Measurements from ENCODE around the gene PCNT. TPM values are rescaled to one million over a fixed set of nuclear protein-coding genes. Genes with fewer than 3 reads are reported as not detected.

The PCNT gene
- polyA plus RNA-seq, 1 donor from 2014 or later, result 28.2 TPM

- no peaks in the 10 kb centered on the region for H3F3A ChIP-seq (ENCODE audit: insufficient read depth, low read length, poor library complexity, severe bottlenecking)
- no peak overlapping the region for H3K4me2 ChIP-seq (ENCODE audit: low read length)
- no peaks in the 10 kb centered on the region for H3K36me3 ChIP-seq (ENCODE audit: insufficient read depth, low read length)
- H2AFZ ChIP-seq (ENCODE audit: low read depth, low read length), result no peak overlapping the region
- H3K27me3 ChIP-seq (ENCODE audit: insufficient read depth, low read depth, low read length), result no peaks in the 10 kb centered on the region
- no peak for TF ChIP-seq SMC3 (conservative IDR thresholded peaks at IDR 0.05; ENCODE audit: poor library complexity)
- TF ChIP-seq RAD21 (conservative IDR thresholded peaks at IDR 0.05), result no peak
- TF ChIP-seq POLR2AphosphoS5 (IDR thresholded peaks at IDR 0.05), result no peak
- TF ChIP-seq EZH2 (IDR thresholded peaks at IDR 0.05; ENCODE audit: borderline replicate concordance, insufficient read depth, low read length, poor library complexity, severe bottlenecking), result no peak
- TF ChIP-seq CTCF (IDR thresholded peaks at IDR 0.05; ENCODE audit: poor library complexity, severe bottlenecking), result no peak
- no peaks in the 10 kb centered on the region for H4K20me1 ChIP-seq (ENCODE audit: insufficient read depth)
- H3K9ac ChIP-seq (ENCODE audit: low read length), result no peak overlapping the region
- H3K27ac ChIP-seq (ENCODE audit: low read length), result no peak overlapping the region
- no peaks in the 10 kb centered on the region for H3K9me3 ChIP-seq (ENCODE audit: low read length)
- H3K4me3 ChIP-seq (ENCODE audit: low read length), result no peak overlapping the region
- H3K9me2 ChIP-seq (ENCODE audit: insufficient read depth, low read length), result no peaks in the 10 kb centered on the region
- no peaks in the 10 kb centered on the region for H3K79me2 ChIP-seq (replicated peaks; ENCODE audit: insufficient read depth, low read length)
Observed at GRCh38 chr21:46418265-46418946, 94.5 kb downstream of the PCNT start.

GRCh38 chr21:46420241-46421190, 96.6 kb downstream of the PCNT start:
- no peak for TF ChIP-seq EP300 (conservative IDR thresholded peaks at IDR 0.05; ENCODE audit: poor library complexity, severe bottlenecking)
- no peak for TF ChIP-seq RAD21 (conservative IDR thresholded peaks at IDR 0.05)
- TF ChIP-seq MXI1 (conservative IDR thresholded peaks at IDR 0.05; ENCODE audit: poor library complexity, severe bottlenecking), result no peak
- no peak for TF ChIP-seq POLR2AphosphoS5 (IDR thresholded peaks at IDR 0.05)
- TF ChIP-seq CTCF (IDR thresholded peaks at IDR 0.05; ENCODE audit: poor library complexity, severe bottlenecking), result no peak
- TF ChIP-seq REST (IDR thresholded peaks at IDR 0.05; ENCODE audit: borderline replicate concordance), result no peak
- no peak for TF ChIP-seq SMC3 (conservative IDR thresholded peaks at IDR 0.05; ENCODE audit: poor library complexity)
- no peak for TF ChIP-seq TAF1 (IDR thresholded peaks at IDR 0.05; ENCODE audit: low read depth)
- TF ChIP-seq EZH2 (IDR thresholded peaks at IDR 0.05; ENCODE audit: borderline replicate concordance, insufficient read depth, low read length, poor library complexity, severe bottlenecking), result no peak
- no peaks in the 10 kb centered on the region for H3K36me3 ChIP-seq (ENCODE audit: insufficient read depth, low read length)
- H3K9me3 ChIP-seq (ENCODE audit: low read length), result no peaks in the 10 kb centered on the region
- no peaks in the 10 kb centered on the region for H3K9me2 ChIP-seq (ENCODE audit: insufficient read depth, low read length)
- H2AFZ ChIP-seq (ENCODE audit: low read depth, low read length), result no peak overlapping the region
- H3K27me3 ChIP-seq (ENCODE audit: insufficient read depth, low read depth, low read length), result no peaks in the 10 kb centered on the region
- no peak overlapping the region for H3K4me2 ChIP-seq (ENCODE audit: low read length)
- H3K79me2 ChIP-seq (replicated peaks; ENCODE audit: insufficient read depth, low read length), result no peaks in the 10 kb centered on the region
- H4K20me1 ChIP-seq (ENCODE audit: insufficient read depth), result no peaks in the 10 kb centered on the region
- no peak overlapping the region for H3K27ac ChIP-seq (ENCODE audit: low read length)
- no peak overlapping the region for H3K4me3 ChIP-seq (ENCODE audit: low read length)
- no peaks in the 10 kb centered on the region for H3F3A ChIP-seq (ENCODE audit: insufficient read depth, low read length, poor library complexity, severe bottlenecking)
- no peak overlapping the region for H3K9ac ChIP-seq (ENCODE audit: low read length)
